Colonic mucosa (tissue), 4 donors: ENCODE data around the gene FBXL4. TPM values are rescaled to one million over a fixed set of nuclear protein-coding genes. Genes with fewer than 3 reads are reported as not detected.

Experiments used
- DNase-seq: peaks from one replicate; pipeline ENCODE4 v3.0.0-alpha.2; 2020
- H3K27ac ChIP-seq: fragments of 200-600 bp; one replicate; pipeline ENCODE4 v1.8.0; 2021
- H3K27me3 ChIP-seq: fragments of 200-600 bp; one replicate; pipeline ENCODE4 v1.8.0; 2021
- H3K36me3 ChIP-seq: fragments of 200-600 bp; one replicate; pipeline ENCODE4 v1.8.0; 2021
- H3K4me1 ChIP-seq: fragments of 200-600 bp; one replicate; pipeline ENCODE4 v1.8.0; 2021; ENCODE audit warnings: mild to moderate bottlenecking
- H3K4me3 ChIP-seq: fragments of 200-600 bp; one replicate; pipeline ENCODE4 v1.8.0; 2021
- H3K9ac ChIP-seq, 2 donors: one replicate each; pipeline ENCODE4 v1.7.0; 2013; ENCODE audit warnings: control low read depth in 2 of 2, low read depth in 2 of 2, low read length in 2 of 2
- H3K9me3 ChIP-seq: fragments of 200-600 bp; one replicate; pipeline ENCODE4 v1.8.0; 2021
- intact Hi-C: fragments of 100-400 bp; cut with DNase I; formaldehyde crosslinking; loops from one replicate; pipeline ENCODE4 v1.14.1; 2022
- total RNA-seq, 2 donors: library from RNA; stranded (reverse); fragmentation: NEBNext Ultra II Directional in 1 of 2; extraction: Animal tissue kit (Norgen Biotek cat#: 25700) in 1 of 2; gene quantifications; one replicate each; pipeline ENCODE4 v1.2.1, GENCODE V29; 2021
- TF ChIP-seq, protein P1 (sequence below): fragments of 200-600 bp; IDR thresholded peaks from one replicate; pipeline ENCODE4 v1.8.0; 2022; ENCODE audit warnings: antibody characterized with exemption, mild to moderate bottlenecking
- donor health status: healthy.
- donor health status: DM: no; HTN: no; CAD: no.
- donor health status: DM: no; HTN: no; CAD: no.

Gene FBXL4
- total RNA-seq, 2 donors from 2014 or later, result 10.6 to 16.1 TPM

GRCh38 chr6:98832284-98833056 lies 115.3 kb downstream of the FBXL4 start:
- TF ChIP-seq, protein P1, sequence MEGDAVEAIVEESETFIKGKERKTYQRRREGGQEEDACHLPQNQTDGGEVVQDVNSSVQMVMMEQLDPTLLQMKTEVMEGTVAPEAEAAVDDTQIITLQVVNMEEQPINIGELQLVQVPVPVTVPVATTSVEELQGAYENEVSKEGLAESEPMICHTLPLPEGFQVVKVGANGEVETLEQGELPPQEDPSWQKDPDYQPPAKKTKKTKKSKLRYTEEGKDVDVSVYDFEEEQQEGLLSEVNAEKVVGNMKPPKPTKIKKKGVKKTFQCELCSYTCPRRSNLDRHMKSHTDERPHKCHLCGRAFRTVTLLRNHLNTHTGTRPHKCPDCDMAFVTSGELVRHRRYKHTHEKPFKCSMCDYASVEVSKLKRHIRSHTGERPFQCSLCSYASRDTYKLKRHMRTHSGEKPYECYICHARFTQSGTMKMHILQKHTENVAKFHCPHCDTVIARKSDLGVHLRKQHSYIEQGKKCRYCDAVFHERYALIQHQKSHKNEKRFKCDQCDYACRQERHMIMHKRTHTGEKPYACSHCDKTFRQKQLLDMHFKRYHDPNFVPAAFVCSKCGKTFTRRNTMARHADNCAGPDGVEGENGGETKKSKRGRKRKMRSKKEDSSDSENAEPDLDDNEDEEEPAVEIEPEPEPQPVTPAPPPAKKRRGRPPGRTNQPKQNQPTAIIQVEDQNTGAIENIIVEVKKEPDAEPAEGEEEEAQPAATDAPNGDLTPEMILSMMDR, result no peak
- H3K4me3 ChIP-seq, result no peak overlapping the region

GRCh38 chr6:98831959-98832283 lies 115.8 kb downstream of the FBXL4 start:
- TF ChIP-seq, protein P1, result no peak
- DNase-seq, result no peak
- Histone ChIP-seq H3K27ac (no peak overlapping the region), H3K4me3 (no peak overlapping the region), H3K36me3 (no peaks in the 10 kb centered on the region), H3K4me1 (peaks cover 12% of the 10 kb centered on the region), H3K9ac (no peak overlapping the region), H3K9me3 (no peaks in the 10 kb centered on the region), H3K27me3 (peaks cover 94% of the 10 kb centered on the region)
- intact Hi-C loops, result no loop called here

More at GRCh38 chr6:98832284-98833056, 115.3 kb downstream of the FBXL4 start:
- intact Hi-C loops, result no loop called here
- Histone ChIP-seq H3K36me3 (no peaks in the 10 kb centered on the region), H3K9ac (no peak overlapping the region), H3K9me3 (no peaks in the 10 kb centered on the region), H3K27me3 (peaks cover 94% of the 10 kb centered on the region), H3K4me1 (peaks cover 12% of the 10 kb centered on the region), H3K27ac (no peak overlapping the region)
- no peak for DNase-seq

DNA sequence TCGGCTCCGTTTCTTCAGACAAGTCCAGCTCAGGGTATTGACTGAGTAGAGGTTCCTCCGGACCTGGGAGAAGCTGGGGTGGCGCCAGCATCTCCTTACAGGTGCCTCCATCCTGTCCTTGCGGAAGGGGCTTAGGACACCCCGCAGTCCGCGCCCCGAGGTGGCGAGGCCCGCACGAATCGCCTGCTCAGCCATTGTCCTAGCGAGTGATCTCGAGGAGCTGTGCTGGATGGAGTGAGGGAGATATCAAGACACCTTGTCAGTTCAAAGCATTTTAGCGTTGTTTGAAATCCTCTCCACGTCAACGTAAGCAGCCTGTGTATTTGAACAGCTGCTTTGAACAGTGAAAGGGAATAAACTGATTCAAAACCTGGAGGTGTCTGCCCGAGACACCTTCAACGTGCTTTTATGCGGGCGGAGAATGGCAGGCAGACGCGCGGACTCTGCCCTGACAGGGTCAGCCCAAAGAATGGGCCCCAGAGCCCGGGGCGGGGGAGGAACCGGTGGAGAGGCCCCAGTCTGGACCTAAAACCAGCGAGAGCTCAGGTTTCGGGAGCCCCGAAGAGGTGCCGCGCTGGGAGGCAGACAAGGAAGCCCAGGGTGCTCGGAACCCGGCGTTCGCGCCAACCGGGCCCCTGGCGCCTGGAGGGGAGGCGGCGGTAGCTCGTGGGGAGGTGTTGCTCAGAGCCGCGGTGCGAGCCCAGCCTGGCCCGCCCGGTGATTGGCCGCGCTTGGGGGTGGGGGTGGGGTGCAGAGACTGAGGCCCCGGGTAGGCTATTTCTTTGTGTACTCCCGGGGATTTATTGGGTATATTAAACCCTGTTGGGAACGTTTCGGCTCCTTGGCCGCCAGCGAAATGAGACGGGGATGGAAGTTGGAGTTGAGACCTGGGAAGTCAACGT lies 116.4 kb downstream of the FBXL4 start:
- DNase-seq, result no peak
- TF ChIP-seq, protein P1, result no peak
- no peak overlapping the region for H3K27ac ChIP-seq
- no peak overlapping the region for H3K9ac ChIP-seq
- H3K4me3 ChIP-seq, result peak overlapping the region; percentile 6
- peaks cover 92% of the 10 kb centered on the region for H3K27me3 ChIP-seq
- no peaks in the 10 kb centered on the region for H3K9me3 ChIP-seq
- intact Hi-C loops, result no loop called here
- H3K36me3 ChIP-seq, result no peaks in the 10 kb centered on the region
- peaks cover 12% of the 10 kb centered on the region for H3K4me1 ChIP-seq

DNA sequence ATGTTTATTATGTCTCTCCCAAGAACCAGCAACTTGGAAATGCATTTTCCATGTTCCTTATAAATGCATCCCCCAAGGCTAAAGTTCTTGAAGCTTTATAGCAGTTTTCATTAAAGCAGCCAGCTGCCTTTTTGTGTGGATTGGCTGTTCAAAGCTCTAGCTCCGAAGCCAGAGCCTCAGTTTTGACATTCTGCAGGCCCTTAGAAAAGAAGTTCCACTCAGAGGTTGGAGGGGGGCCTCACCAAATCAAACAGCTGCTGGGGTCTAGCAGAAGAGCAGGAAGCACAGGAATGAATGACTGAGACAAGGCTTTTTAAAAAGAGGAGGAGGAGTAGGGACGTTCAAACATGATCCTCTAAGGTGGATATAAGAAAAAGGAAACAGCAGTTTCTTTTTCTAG lies 117.6 kb downstream of the FBXL4 start:
- intact Hi-C loops, result no loop called here
- Histone ChIP-seq H3K27me3 (peaks cover 92% of the 10 kb centered on the region), H3K36me3 (no peaks in the 10 kb centered on the region), H3K9ac (no peak overlapping the region), H3K4me3 (no peak overlapping the region), H3K27ac (no peak overlapping the region), H3K4me1 (peaks cover 6% of the 10 kb centered on the region), H3K9me3 (no peaks in the 10 kb centered on the region)
- DNase-seq, result no peak
- TF ChIP-seq, protein P1, result no peak

DNA sequence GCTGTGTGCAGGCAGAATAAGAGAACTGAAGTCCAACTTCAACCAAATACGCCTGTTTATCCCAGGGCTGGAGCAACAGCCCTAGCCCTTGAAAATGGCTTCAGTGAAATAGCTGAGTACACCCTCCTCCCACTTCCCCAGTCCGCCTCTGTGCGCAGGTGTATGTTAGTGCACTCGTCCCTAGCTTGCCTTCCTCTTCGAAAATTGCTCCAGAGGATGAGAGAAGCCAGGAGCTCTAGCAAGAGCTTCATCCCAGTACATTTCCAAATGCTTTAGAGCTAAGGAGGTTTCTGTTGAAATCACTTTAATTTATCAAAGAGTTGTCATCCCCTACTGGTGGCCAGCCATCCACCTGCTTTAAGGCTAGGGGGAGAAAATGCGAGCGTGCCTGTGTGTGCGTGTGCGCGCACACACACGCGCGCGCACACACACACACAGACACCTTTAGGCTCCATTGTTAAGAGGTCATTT lies 118.8 kb downstream of the FBXL4 start:
- Histone ChIP-seq H3K4me1 (peaks cover 5% of the 10 kb centered on the region), H3K27me3 (peaks cover 94% of the 10 kb centered on the region), H3K36me3 (no peaks in the 10 kb centered on the region), H3K27ac (no peak overlapping the region), H3K9ac (no peak overlapping the region), H3K4me3 (no peak overlapping the region), H3K9me3 (no peaks in the 10 kb centered on the region)
- intact Hi-C loops, result no loop called here
- DNase-seq, result no peak
- TF ChIP-seq, protein P1, result no peak
